Stimulated activated CD4-positive, alpha-beta T cell treated with anti-CD3 and anti-CD28 coated beads, Interleukin-1b, Interleukin-23, amount 100 ng/mL, for 24 hours (primary cell): ENCODE results near the gene RFX7.

Experiments used
- DNase-seq, 4 experiments: peaks; one replicate each; pipeline ENCODE4 v3.0.0-alpha.2; 2020; ENCODE audit warnings: low read depth in 4 of 4, low spot score in 1 of 4

The RFX7 gene

DNA sequence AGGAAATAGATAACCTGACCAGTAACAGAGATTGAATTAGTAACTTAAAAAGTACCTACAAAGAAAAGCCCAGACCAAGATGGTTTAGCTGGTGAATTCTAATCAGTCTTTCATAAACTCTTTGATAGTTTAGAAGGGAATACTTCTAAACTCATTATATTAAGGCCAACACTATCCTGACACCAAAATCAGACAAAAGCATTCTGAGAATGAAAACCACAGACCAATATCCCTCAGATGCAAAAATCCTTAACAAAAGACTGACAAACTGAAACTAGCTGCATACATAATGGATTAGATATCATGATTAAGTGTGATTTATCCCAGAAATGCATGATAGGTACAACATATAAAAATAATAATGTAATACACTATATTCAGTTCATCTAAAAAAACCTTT is 115.6 kb downstream of the RFX7 start:
- DNase-seq, result no peak

GRCh38 chr15:56126409-56126808 is 117.3 kb downstream of the RFX7 start:
- no peak for DNase-seq

DNA sequence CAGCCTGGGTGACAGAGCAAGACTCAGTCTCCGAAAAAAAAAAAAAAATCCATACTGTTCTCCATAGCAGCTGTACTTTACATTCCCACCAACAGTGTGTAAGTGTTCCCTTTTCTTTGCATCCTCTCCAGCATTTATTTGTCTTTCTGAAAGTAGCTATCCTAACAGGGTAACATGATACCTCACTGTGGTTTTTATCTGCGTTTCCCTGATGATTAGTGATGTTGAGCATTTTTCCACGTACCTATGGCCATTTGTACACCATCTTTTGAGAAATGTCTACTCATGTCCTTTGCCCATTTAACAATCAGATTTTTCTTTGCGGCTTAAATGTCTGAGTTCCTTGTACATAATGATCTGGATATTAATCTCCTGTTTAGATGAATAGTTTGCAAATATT is 119.3 kb downstream of the RFX7 start:
- no peak for DNase-seq

DNA sequence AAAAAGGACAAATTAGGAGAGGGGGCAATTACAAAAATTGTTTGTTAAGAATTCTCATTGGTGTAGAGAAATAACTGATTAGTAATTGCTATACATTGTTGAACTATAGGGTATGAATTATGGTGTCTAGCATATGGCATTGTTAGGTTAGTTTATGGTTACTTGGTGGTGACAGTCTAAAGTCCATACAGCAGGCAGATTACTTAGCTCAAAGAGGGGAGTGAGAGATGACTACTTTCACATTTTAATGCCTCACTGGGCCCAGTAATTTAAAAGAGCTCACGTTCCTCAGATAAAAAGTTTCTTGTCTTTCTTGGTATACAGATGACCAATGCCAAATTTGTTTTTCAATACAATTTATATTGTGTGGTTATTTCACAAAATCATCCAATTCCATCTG is 137.8 kb downstream of the RFX7 start:
- DNase-seq, result no peak

- no peak for DNase-seq
Measured at GRCh38 chr15:56102441-56102840, 141.2 kb downstream of the RFX7 start.

GRCh38 chr15:56099311-56099710 is 144.4 kb downstream of the RFX7 start:
- DNase-seq, result no peak

DNA sequence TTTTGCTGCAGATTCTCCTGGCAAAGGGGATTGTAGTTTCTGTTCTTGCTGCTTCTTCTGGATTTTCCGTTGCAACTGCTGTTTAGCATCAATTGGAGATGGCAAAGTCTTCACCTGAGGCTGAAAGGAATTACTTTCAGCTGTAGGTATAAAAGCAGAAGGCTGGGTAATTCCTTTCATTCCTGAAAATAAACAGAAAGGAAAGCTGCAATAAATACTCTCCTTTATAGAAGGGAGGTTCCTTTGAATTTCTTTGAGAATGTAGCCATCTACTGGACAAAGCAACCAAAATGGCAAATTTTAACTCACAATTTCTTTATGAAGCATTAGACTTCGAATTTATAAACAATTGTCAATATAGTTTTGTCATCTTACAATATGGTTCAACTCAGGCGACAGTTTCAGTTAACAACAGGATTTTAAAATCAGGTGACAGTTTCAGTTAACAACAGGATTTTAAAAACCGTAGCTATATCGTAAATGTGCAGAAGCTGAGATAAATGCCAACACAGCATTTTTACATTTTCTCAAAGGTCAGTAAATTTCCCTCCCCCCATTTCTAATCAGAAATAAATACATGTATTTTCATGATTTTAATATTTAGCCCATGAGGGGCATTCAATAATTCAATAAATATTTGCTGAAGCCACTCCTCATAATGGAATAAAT is 145.3 kb downstream of the RFX7 start:
- DNase-seq, result no peak

GRCh38 chr15:56095406-56095805 is 148.3 kb downstream of the RFX7 start:
- no peak for DNase-seq

- DNase-seq, result no peak
Measured at GRCh38 chr15:56094171-56094570, 149.5 kb downstream of the RFX7 start.

DNA sequence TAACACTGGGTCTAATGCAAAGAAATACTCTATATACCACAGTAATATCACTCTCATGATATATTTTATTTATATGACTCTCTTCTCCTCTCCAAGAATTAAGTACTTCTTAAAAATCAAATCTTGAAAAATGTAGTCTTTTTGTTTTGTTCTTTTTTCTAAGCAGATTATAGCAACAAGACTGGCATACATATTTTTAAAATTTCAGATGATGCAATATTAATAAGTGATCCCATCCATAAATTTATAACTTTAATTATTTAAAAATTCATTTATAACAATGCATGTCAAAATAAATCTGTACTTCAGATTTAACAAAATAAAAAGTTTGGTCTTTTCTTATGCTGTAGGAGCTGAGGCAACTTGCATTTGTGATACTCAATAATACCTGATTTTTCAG is 155.3 kb downstream of the RFX7 start:
- DNase-seq, result no peak

- DNase-seq, result no peak
Measured at GRCh38 chr15:56086566-56086965, 157.1 kb downstream of the RFX7 start.

GRCh38 chr15:56082263-56082761 is 161.4 kb downstream of the RFX7 start:
- DNase-seq, result no peak

GRCh38 chr15:56077081-56077480 is 166.6 kb downstream of the RFX7 start:
- no peak for DNase-seq

- no peak for DNase-seq
Measured at GRCh38 chr15:56076640-56077039, 167.0 kb downstream of the RFX7 start.

DNA sequence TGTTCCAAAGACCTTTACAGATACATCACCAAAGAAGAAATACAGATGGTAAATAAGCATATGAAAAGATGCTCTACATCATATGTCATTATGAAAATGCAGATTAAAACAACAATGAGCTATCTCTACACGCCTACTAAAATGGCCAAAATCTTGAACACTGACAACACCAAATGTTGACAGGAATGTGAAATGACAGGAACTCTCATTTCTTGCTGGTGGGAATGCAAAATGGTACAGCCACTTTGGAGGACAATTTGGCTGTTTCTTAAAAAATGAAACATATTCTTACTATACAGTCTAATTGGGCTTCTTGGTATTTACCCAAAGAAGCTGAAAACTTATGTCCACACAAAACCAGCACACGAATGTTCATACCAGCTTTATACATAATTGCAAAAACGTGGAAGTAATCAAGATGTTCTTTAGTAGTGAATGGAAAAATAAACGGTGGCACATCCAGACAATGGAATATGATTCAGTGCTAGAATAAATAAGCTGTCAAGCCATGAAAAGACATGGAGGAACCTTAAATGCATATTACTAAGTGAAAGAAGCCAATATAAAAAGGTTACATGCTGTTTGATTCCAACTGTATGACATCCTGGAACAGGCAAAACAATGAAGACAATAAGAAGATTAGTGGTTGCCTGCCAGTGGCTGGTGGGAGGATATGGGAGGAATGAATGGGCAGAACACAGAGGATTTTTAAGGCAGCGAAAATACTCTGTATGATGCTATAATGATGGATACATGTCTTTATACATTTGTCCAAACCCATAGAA is 169.0 kb downstream of the RFX7 start:
- DNase-seq, result no peak

DNA sequence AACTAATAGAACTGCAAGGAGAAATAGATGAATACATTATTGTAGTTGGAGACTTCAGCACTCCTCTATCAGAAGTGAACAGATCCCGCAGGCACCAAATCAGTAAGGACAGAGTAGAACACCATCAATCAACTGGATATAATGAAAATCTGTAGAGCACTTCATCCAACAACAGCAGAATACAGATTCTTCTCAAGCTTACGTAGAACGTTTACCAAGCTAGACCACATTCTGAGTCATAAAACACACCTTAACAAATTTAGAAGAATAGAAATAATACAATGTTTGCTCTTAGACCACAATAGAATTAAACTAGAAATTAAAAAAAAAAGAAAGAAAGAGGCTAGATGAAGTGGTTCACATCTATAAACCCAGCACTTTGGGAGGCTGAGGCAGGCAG is 179.5 kb downstream of the RFX7 start:
- DNase-seq, result no peak

DNA sequence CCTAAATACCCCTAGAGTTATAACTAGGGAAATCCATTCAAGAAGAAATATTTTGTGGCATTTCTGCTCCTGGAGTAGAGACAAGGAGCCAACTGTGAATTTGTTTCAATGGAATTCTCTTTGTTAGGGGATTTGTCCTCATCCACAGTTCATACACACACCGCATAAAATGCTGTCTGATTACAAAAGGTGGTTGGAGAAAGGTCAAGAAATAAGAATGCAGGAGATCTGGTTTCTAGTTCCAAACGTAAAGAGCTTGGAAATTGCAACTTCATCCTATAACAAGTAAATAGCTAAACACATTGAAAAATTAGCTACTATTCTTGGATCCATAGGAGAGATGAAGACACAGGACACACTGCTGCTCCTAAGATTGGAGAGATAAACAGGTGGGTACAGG is 184.0 kb downstream of the RFX7 start:
- no peak for DNase-seq

DNA sequence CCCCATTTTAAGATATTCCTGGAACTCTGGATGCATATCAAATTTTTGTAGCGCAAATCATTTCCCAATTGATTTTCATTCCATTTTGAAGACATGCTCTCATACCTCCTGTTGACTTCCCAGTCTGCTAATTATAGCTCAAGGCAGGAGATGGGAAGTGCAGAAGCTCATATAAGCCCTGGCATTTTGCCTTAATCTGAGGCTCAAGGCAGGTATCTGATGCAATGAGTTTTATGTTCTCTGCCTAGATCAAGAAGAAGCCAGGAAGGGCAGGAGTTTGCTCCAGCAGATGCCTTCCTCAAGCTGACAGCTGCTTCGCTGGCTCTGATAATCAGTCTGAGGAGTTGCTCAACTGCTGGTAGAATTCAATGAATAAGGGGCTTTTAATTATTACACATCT is 184.7 kb downstream of the RFX7 start:
- no peak for DNase-seq

GRCh38 chr15:56056626-56057025 is 187.1 kb downstream of the RFX7 start:
- DNase-seq, result no peak

GRCh38 chr15:56053046-56053400 is 190.7 kb downstream of the RFX7 start:
- no peak for DNase-seq

GRCh38 chr15:56052395-56053045 is 191.2 kb downstream of the RFX7 start:
- no peak for DNase-seq

GRCh38 chr15:56051676-56052075 is 192.0 kb downstream of the RFX7 start:
- DNase-seq, result no peak
